ENCODE data around the gene FAP. TPM values are rescaled to one million over a fixed set of nuclear protein-coding genes. Genes with fewer than 3 reads are reported as not detected.

Gene FAP
- total and polyA plus RNA-seq, 2 donors (not counting 1 experiment from before 2014, with no cell fraction given) = not detected

- Mint-ChIP-seq H3K27ac (no peak overlapping the region), H3K4me1 (no peaks in the 10 kb centered on the region), H3K4me3 (no peak overlapping the region), H3K27me3 (peaks cover 26% of the 10 kb centered on the region), H3K9me3 (ENCODE audit: insufficient read depth) (no peaks in the 10 kb centered on the region)
- TF ChIP-seq EZH2 (IDR thresholded peaks at IDR 0.05; ENCODE audit: borderline replicate concordance, insufficient read depth, low read depth, low read length, poor library complexity, severe bottlenecking) (no peak), CTCF (IDR thresholded peaks at IDR 0.05) (no peak)
- Histone ChIP-seq H3K9me3 (ENCODE audit: control extremely low read depth in 1 of 3, control insufficient read depth in 2 of 3, insufficient read depth in 1 of 3, low read length in 2 of 3) (no peaks in the 10 kb centered on the region), H3K79me2 (ENCODE audit: control insufficient read depth, insufficient read depth, low read length) (no peaks in the 10 kb centered on the region), H3K4me1 (ENCODE audit: control insufficient read depth in 2 of 2, insufficient read depth in 2 of 2, low read length in 2 of 2) (no peaks in the 10 kb centered on the region), H3K4me2 (replicated peaks; ENCODE audit: low read depth, low read length, poor library complexity, severe bottlenecking) (no peak overlapping the region), H3K27me3 (replicated peaks in 1 of 4; ENCODE audit: control extremely low read depth in 1 of 4, control insufficient read depth in 3 of 4, insufficient read depth in 4 of 4, low read length in 3 of 4) (no peaks in the 10 kb centered on the region), H3K4me3 (ENCODE audit: control extremely low read depth in 1 of 5, extremely low read depth in 1 of 5, insufficient read depth in 1 of 5, low read depth in 2 of 5, low read length in 4 of 5) (no peak overlapping the region), H4K20me1 (ENCODE audit: control insufficient read depth, insufficient read depth, low read length, poor library complexity, severe bottlenecking) (no peaks in the 10 kb centered on the region), H3K9ac (ENCODE audit: low read length) (no peak overlapping the region), H3K36me3 (replicated peaks in 1 of 2; ENCODE audit: control extremely low read depth in 1 of 2, control insufficient read depth in 1 of 2, extremely low read depth in 1 of 2, insufficient read depth in 2 of 2, low read length in 1 of 2) (no peaks in the 10 kb centered on the region), H2AFZ (ENCODE audit: insufficient read depth, low read depth, low read length, poor library complexity, severe bottlenecking) (no peak overlapping the region), H3K27ac (ENCODE audit: low read length in 2 of 2) (no peak overlapping the region)
- DNase-seq (no peak), ATAC-seq (ENCODE audit: low read depth) (no peak)
- intact Hi-C loops (cut with micrococcal nuclease) = no loop called here
- ChIA-PET POLR2A (no interaction called here), CTCF (no interaction called here)
- WGBS (ENCODE audit: insufficient coverage) = 50% methylated on average over 2 of the region's 3 CpGs
Observed at GRCh38 chr2:162175714-162176113, 67.5 kb downstream of the FAP start.

GRCh38 chr2:162174746-162175145 is 68.5 kb downstream of the FAP start:
- DNase-seq = no peak
- intact Hi-C loops (cut with micrococcal nuclease) = no loop called here

More at GRCh38 chr2:162174746-162175145, 68.5 kb downstream of the FAP start:
- Histone ChIP-seq H3K4me1 (ENCODE audit: control insufficient read depth in 2 of 2, insufficient read depth in 2 of 2, low read length in 2 of 2) (no peaks in the 10 kb centered on the region), H3K36me3 (replicated peaks in 1 of 2; ENCODE audit: control extremely low read depth in 1 of 2, control insufficient read depth in 1 of 2, extremely low read depth in 1 of 2, insufficient read depth in 2 of 2, low read length in 1 of 2) (no peaks in the 10 kb centered on the region), H2AFZ (ENCODE audit: insufficient read depth, low read depth, low read length, poor library complexity, severe bottlenecking) (no peak overlapping the region), H3K27ac (ENCODE audit: low read length in 2 of 2) (no peak overlapping the region), H3K4me3 (ENCODE audit: control extremely low read depth in 1 of 5, extremely low read depth in 1 of 5, insufficient read depth in 1 of 5, low read depth in 2 of 5, low read length in 4 of 5) (no peak overlapping the region), H3K27me3 (replicated peaks in 1 of 4; ENCODE audit: control extremely low read depth in 1 of 4, control insufficient read depth in 3 of 4, insufficient read depth in 4 of 4, low read length in 3 of 4) (no peaks in the 10 kb centered on the region), H3K9ac (ENCODE audit: low read length) (no peak overlapping the region), H3K4me2 (replicated peaks; ENCODE audit: low read depth, low read length, poor library complexity, severe bottlenecking) (no peak overlapping the region), H4K20me1 (ENCODE audit: control insufficient read depth, insufficient read depth, low read length, poor library complexity, severe bottlenecking) (no peaks in the 10 kb centered on the region), H3K79me2 (ENCODE audit: control insufficient read depth, insufficient read depth, low read length) (no peaks in the 10 kb centered on the region), H3K9me3 (ENCODE audit: control extremely low read depth in 1 of 3, control insufficient read depth in 2 of 3, insufficient read depth in 1 of 3, low read length in 2 of 3) (no peaks in the 10 kb centered on the region)
- ChIA-PET POLR2A (no interaction called here), CTCF (no interaction called here)
- WGBS (ENCODE audit: insufficient coverage) = no CpG with 5 or more reads among the region's 5 CpGs
- ATAC-seq (ENCODE audit: low read depth) = no peak
- no peak overlapping the region for H3K27ac Mint-ChIP-seq
- H3K4me1 Mint-ChIP-seq = no peaks in the 10 kb centered on the region
- no peaks in the 10 kb centered on the region for H3K9me3 Mint-ChIP-seq (ENCODE audit: insufficient read depth)
- no peak overlapping the region for H3K4me3 Mint-ChIP-seq
- no peak for TF ChIP-seq CTCF (IDR thresholded peaks at IDR 0.05)
- TF ChIP-seq EZH2 (IDR thresholded peaks at IDR 0.05; ENCODE audit: borderline replicate concordance, insufficient read depth, low read depth, low read length, poor library complexity, severe bottlenecking) = no peak
- H3K27me3 Mint-ChIP-seq = peaks cover 18% of the 10 kb centered on the region
